PC-9 (cell line): ENCODE measurements around the gene CFC1B.
"Not testable (repeated sequence)": the region's sequence is repeated elsewhere in the genome, so short reads cannot be mapped to it uniquely, and the experiment has no call there.

ENCODE experiments used
- EZH2 ChIP-seq: fragments of 200-600 bp; sonication (generic); IDR thresholded peaks from 2 replicates; pipeline ENCODE4 v1.8.0; 2017; ENCODE audit warnings: antibody characterized with exemption, low read depth
- TF ChIP-seq, protein P1 (sequence below): fragments of 200-600 bp; sonication (generic); conservative IDR thresholded peaks from 2 replicates; pipeline ENCODE4 v1.6.1; 2017; ENCODE audit warnings: mixed run types, antibody characterized with exemption, mild to moderate bottlenecking, moderate library complexity

- TF ChIP-seq, protein P1, sequence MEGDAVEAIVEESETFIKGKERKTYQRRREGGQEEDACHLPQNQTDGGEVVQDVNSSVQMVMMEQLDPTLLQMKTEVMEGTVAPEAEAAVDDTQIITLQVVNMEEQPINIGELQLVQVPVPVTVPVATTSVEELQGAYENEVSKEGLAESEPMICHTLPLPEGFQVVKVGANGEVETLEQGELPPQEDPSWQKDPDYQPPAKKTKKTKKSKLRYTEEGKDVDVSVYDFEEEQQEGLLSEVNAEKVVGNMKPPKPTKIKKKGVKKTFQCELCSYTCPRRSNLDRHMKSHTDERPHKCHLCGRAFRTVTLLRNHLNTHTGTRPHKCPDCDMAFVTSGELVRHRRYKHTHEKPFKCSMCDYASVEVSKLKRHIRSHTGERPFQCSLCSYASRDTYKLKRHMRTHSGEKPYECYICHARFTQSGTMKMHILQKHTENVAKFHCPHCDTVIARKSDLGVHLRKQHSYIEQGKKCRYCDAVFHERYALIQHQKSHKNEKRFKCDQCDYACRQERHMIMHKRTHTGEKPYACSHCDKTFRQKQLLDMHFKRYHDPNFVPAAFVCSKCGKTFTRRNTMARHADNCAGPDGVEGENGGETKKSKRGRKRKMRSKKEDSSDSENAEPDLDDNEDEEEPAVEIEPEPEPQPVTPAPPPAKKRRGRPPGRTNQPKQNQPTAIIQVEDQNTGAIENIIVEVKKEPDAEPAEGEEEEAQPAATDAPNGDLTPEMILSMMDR = not testable (repeated sequence)
- TF ChIP-seq EZH2 = not testable (repeated sequence)
These were observed 8.5 kb downstream of the CFC1B start for GRCh38 chr2:130529545-130529944.
